ENCODE measurements around the gene NCS1.

- peak; percentile 38 for TF ChIP-seq EZH2 (IDR thresholded peaks at IDR 0.05)
- no peak for TF ChIP-seq POLR2AphosphoS5 (IDR thresholded peaks at IDR 0.05; ENCODE audit: borderline replicate concordance, low read depth, low read length)
These were observed 93.4 kb downstream of the NCS1 start, which contains the start of gene HMCN2 for GRCh38 chr9:130265431-130266235.
